Fibroblast of villous mesenchyme (primary cell): Measurements from ENCODE around the gene NUP160. TPM values are rescaled to one million over a fixed set of nuclear protein-coding genes. Genes with fewer than 3 reads are reported as not detected.
"Not testable (repeated sequence)": the region's sequence is repeated elsewhere in the genome, so short reads cannot be mapped to it uniquely, and the experiment has no call there.

Experiments
- DNase-seq: peaks from one replicate; pipeline ENCODE4 v3.0.0-alpha.2; 2010; ENCODE audit warnings: low read depth
- H3K4me3 ChIP-seq: 2 replicates; pipeline ENCODE4 v1.5.1; 2011; ENCODE audit warnings: low read depth, mild to moderate bottlenecking, low read length
- total RNA-seq: library from RNA; depleted of rRNA; stranded (reverse); fragments of >200 nt; gene quantifications from 2 replicates; pipeline ENCODE4 v1.2.3, GENCODE V29; 2012
- TF ChIP-seq, protein P1 (sequence below): IDR thresholded peaks from 2 replicates; pipeline ENCODE4 v1.5.1; 2012; ENCODE audit warnings: low read depth, mild to moderate bottlenecking, low read length; ENCODE audit not compliant: insufficient read depth

Gene NUP160
- total RNA-seq, 1 donor: 29.8 TPM

DNA sequence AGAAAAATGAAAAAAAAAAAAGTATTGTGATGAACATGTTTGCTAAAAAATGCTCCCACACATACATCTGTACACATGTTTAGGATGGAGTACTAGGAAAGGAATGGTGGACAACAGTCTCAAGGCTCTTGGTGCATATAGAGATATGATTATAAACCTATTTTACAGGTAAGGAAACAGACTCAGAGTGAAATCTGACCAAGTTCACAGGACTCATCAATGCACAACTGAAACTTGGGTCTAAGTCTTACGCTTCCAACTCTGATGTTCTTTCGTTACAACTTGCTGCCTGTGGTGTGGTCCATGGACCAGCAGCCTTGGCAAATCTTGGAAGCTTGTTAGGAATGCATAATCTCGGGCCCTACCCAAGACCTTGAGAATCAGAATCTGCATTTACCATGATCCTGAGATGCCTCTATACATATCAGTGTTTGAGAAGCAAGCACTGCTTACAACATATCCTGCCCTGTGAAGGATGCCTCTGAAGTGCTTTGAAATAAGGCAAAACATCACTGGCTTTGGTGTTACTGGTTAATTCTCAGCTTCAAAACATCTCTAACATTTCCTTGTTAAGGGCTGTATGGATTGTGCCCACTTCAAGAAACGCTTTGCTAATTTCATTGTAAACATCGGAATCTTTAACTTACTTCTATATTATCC lies 39.9 kb upstream of the NUP160 start:
- DNase-seq: no peak
- H3K4me3 ChIP-seq: no peak overlapping the region

DNA sequence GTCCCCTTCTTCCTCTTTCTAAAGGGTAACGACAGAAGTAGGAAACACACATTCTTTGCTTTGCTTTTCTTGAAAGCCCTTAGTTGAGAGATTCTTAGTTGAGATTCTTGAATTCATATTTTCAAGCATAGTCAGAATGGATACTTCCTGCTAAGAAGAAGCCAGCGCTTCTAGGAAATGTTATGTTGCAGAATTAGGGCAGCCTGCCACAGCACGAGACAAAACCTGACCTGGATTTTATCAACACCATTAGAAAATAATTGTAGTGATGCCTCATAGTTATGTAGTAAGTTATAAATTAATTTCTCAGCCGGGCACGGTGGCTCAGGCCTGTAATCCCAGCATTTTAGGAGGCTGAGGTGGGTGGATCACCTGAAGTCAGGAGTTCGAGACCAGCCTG lies 37.9 kb upstream of the NUP160 start:
- no peak overlapping the region for H3K4me3 ChIP-seq
- TF ChIP-seq, protein P1, sequence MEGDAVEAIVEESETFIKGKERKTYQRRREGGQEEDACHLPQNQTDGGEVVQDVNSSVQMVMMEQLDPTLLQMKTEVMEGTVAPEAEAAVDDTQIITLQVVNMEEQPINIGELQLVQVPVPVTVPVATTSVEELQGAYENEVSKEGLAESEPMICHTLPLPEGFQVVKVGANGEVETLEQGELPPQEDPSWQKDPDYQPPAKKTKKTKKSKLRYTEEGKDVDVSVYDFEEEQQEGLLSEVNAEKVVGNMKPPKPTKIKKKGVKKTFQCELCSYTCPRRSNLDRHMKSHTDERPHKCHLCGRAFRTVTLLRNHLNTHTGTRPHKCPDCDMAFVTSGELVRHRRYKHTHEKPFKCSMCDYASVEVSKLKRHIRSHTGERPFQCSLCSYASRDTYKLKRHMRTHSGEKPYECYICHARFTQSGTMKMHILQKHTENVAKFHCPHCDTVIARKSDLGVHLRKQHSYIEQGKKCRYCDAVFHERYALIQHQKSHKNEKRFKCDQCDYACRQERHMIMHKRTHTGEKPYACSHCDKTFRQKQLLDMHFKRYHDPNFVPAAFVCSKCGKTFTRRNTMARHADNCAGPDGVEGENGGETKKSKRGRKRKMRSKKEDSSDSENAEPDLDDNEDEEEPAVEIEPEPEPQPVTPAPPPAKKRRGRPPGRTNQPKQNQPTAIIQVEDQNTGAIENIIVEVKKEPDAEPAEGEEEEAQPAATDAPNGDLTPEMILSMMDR: no peak
- DNase-seq: peak; percentile 75

More for the DNA sequence above, 39.9 kb upstream of the NUP160 start:
- TF ChIP-seq, protein P1: no peak

DNA sequence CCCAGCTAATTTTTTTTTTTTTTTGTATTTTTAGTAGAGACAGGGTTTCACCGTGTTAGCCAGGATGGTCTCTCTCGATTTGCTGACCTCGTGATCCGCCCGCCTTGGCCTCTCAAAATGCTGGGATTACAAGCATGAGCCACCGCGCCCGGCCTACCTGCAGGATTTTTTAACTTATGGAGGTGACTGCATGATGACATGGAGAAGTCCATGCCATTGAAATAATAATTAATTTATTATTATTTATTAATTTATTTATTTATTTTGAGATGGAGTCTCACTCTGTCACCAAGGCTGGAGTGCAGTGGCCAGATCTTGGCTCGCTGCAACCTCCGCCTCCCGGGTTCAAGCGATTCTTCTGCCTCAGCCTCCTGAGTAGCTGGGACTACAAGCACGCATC lies 34.3 kb upstream of the NUP160 start:
- not testable (repeated sequence) for H3K4me3 ChIP-seq, DNase-seq

DNA sequence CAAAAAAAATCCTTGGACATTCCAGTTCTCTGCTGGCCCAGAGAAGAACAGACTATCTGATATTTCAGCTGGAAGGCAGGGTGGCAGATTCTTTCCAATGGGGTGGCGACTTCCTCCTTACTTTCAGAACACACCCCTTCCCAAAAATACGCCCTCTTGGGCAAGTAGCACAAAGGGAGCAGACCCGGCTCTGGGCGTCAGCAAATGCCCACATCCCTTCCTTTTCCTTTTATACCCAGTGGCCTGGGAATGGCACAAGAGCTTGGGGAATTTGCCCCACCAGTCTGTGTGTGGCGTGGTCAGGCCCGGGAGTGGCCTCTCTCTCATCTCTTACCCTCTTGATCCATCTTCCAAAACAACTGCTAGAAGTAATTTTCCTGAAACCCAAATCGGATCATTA lies 33.0 kb upstream of the NUP160 start:
- TF ChIP-seq, protein P1: no peak
- H3K4me3 ChIP-seq: no peak overlapping the region
- no peak for DNase-seq

DNA sequence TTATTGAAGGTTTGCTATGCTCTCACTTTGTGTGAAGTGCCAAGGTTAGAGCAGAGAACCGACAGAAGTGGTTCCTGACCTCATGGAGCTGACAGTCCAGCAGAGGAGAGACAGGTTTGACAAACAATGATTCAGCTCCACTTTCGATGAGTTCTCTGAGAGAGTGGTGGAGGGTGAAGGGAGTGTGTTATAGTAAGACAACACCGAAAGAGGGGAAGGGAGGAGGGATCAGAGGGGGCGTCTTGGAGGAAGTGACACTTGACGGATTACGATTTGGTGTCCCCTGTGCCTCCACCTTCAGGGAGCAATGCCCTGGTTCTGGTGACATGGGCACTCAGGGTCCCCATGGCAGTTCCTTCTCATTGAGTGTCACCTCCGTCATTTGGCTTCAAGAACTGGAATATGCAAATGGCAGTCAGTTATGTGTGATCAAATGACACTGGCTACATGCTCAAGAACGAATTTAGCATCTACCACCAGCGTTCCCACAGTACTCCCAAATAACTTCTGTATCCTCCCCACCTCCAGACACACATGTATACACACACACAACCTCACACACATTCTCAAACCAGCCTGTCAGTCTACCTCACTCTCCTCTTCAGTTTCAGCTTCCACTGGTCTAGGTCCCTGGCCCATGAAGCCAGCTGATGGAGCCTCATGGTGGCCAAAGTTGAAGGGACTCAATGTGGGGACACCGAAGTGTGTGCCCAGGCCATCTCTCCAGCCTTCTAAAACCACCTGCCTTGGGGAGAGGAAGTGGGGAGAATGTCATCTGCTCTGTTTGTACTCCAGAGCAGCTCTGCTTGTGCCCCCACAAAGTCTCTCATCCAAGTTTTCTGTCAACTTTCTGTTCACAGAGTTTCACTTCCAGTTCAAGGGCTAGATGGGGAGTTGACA lies 31.4 kb upstream of the NUP160 start:
- TF ChIP-seq, protein P1: no peak
- no peak for DNase-seq

DNA sequence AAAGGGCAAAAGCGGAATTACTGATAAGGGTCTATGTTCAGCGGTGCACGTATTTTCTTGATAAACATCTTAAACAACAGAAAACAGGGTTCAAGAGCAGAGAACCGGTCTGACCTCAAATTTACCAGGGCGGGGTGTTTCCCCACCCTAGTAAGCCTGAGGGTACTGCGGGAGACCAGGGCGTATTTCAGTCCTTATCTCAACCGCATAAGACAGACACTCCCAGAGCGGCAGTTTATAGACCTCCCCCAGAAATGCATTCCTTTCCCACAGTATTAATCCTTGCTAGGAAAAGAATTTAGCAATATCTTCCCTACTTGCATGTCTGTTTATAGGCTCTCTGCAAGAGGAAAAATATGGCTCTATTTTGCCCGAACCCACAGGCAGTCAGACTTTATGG lies 27.7 kb upstream of the NUP160 start:
- peak; percentile 26 for DNase-seq
- H3K4me3 ChIP-seq: not testable (repeated sequence)

More for the DNA sequence above, 31.4 kb upstream of the NUP160 start:
- H3K4me3 ChIP-seq: no peak overlapping the region

DNA sequence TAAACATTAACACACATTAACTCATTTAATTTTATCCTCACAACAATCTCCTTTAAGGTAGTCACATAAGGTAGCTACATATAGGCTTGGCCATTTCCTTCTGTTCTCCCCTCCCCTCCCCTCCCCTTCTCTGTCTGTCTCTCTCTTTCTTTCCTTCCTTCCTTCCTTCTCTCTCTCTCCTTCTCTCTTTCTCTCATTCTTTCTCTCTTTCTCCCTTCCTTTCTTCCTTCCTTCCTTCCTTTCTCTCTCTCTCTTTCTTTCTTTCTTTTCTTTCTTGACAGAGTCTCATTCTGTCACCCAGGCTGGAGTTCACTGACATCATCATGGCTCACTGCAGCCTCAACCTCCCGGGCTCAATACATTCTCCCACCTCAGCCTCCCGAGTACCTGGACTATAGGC lies 22.3 kb upstream of the NUP160 start:
- DNase-seq: no peak

More for the DNA sequence above, 22.3 kb upstream of the NUP160 start:
- TF ChIP-seq, protein P1: no peak
- no peak overlapping the region for H3K4me3 ChIP-seq
